ENCODE data around the gene PLCB4.
"Not testable (repeated sequence)": the region's sequence is repeated elsewhere in the genome, so short reads cannot be mapped to it uniquely, and the experiment has no call there.

The PLCB4 gene

DNA sequence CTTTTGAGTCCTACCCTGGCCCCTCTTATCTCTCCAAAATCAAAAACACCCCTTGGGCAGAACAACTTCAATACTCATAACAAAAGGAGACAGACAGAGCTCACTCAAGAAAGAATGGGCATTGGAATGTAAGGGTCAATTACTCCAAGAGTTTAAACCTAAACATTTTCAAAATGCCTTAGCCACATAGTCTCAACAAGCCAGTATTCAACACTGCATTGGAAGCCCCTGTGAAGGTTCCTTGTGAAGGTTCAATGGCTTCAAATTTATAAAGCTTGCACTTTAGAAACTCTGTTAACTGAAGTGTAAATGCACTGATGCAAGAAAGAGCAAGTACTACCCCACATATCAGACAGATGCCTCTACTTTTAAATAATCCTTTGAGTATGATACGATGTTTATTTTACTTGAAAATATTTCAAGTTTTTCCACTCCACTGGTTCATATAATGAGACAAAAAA, 306.4 kb downstream of the PLCB4 start:
- no peak for DNase-seq

DNA sequence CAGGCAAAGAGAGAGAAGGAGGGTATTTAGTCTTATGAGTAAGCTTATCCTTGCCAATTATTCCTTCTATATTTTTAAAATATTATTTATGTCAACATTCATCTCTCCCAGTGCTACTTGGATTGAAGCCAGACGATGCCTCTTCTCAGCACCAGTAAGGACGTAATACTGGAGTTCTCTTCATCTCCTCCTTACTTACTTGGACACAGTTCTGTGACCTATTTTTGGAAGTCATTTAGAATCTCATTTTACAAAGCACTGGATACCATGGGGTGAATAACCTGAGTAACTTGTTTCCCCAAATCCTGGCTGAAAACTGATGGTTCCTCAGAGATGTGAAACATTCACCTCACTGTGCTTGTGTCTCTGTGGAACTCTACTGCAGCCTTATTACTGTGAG, 308.1 kb downstream of the PLCB4 start:
- DNase-seq: no peak

DNA sequence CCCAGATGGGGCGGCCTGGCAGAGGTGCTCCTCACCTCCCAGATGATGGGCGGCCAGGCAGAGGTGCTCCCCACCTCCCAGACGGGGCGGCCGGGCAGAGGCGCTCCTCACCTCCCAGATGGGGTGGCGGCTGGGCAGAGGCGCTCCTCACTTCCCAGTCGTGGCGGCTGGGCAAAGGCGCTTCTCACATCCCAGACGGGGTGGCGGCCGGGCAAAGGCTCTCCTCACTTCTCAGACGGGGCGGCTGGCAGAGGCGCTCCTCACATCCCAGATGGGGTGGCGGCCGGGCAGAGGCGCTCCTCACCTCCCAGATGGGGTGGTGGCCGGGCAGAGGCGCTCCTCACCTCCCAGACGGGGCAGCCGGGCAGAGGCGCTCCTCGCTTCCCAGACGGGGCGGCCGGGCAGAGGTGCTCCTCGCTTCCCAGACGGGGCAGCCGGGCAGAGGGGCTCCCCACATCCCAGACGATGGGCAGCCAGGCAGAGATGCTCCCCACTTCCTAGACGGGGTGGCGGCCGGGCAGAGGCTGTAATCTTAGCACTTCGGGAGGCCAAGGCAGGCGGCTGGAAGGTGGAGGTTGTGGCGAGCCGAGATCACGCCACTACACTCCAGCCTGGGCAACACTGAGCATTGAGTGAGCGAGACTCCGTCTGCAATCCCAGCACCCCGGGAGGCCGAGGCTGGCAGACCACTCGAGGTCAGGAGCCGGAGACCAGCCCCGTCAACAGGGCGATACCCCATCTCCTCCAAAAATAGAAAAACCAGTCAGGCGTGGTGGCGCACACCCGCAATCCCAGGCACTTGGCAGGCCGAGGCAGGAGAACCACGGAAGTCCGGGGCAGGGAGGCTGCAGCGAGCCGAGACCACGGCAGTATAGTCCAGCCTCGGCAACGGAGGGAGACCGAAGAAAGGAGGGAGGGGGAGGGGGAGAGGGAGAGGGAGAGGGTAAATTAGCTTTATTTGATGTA, 316.7 kb downstream of the PLCB4 start:
- not testable (repeated sequence) for DNase-seq

DNA sequence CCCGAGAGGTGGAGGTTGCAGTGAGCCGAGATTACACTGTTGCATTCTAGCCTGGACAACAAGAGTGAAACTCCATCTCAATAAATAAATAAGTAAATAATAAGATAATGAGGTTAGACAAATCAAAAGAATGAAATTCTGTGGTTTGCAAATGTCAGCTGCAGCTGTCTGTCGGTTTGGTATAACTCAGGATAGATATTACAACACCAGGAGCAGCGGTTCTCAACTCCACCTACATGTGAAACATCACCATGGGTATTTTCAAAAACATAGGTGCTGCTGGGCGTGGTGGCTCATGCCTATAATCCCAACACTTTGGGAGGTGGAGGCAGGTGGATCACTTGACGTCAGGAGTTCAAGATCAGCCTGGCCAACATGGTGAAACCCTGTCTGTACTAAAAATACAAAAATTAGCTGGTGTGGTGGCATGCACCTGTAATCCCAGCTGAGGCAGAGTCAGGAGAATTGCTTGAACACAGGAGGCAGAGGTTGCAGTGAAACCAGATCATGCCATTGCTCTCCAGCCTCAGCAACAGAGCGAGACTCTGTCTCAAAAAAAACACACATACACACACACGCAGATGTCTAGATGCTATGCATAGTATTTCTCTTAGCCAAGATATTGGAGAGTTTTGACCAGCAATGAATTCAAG, 319.4 kb downstream of the PLCB4 start:
- no peak for DNase-seq

DNA sequence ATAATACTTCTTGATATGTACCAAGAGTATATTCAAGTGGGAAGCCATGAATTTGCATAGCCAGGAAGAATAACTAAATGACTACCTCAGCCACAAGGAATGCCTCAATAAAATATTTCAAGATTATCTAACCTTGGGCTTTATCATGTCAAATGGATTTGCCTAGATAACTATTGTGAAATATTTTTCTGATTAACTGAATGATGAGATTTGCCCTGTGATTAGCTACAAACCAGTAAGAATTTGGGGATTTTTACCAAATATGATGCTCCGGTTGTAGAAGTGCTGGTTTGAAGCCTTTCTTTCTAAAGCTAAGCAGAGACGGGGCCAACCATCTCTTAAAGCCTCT, 319.9 kb downstream of the PLCB4 start:
- DNase-seq: no peak

DNA sequence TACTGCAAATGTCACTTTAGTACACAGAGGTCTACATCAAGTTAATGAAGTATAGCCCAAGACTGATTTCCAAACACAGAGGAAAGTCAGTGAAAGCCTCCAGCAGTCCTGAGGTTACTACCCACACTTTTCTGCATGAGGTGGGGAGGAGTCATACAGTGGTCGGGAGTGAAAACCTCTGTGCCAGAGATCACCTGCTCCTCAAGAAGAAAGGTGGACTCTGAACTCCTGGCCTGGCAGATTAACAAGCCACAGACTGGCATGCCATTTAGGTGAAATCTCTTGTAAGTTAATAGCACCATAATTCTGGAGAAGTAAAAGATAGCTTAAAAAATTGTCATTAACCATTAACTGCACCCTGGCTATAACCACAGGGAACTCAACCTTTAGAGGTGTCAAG, 320.5 kb downstream of the PLCB4 start:
- no peak for DNase-seq

DNA sequence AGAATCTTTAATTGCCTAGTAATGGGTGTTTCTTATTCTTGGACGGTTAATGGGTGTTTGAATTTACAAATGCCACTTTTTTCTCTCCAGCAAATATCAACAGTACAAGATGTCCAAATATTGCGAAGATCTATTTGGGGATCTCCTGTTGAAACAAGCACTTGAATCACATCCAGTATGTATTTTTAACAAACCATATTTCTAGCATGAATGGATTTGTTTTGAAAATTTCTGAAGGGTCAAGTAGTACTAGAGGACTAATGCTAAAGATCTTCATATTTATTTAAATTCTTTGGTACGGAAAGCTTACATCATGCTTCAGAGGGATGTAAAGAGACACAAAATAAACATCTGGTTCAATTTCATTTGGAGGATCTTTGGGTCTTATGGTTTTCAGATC, 321.6 kb downstream of the PLCB4 start:
- no peak for DNase-seq

DNA sequence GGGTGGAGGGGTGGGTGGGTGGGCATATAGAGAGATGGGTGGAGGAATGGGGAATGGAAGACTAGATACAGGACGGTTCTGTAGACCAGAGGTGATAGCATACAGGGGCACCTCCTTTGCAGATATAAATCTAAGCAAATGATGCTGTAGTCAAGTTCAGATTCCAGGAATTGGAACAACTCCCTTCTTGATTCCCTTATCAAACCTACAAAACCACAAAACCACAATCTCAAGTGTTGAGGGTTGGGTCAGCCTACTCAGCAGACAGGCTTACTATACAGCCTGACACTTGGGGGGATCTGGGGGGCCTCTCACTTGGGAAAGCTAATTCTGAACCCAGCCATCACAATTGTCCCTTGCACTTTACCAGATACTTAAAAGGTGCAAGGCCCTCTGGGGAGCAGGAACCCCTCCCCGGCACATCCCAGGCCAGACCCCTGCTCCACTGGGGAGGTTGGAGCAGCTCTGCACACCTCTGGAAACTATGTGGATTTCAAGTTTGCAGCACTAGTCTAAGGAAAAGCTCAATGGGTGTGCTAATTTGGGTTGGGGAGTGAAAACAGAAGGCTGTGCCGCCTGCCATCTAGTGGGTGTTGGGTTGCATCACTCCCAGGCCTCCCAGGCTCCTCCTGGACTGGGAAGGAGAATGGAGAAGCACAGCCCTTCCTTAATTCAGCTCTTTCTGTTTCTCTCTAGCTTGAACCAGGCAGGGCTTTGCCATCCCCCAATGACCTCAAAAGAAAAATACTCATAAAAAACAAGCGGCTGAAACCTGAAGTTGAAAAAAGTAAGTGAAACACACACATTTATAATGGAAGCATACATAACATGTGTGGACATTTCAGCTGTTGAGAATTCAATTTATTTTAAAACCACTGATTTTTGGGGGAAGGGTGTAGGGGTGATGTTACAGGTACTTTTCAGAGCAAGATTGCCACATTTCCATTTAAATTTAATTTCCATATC, 324.3 kb downstream of the PLCB4 start:
- no peak for DNase-seq

DNA sequence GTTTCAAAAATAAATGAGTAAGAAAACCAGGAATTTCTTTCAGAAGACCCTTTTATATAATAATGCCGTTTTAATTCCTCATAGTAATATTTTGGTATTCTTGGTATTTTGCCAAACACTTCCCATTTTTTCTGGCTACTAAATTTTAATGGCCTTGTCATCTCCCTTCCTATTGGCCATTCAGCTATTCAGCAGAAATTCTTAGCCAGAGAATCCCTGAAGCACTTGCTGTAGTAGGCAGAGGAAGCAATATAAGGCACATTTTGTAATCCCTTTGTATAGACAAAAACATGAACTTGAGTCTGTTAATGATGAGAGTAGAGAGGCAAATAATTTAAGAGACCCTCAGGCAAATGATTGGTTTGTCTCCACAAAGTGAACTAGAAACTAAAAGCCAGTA, 327.1 kb downstream of the PLCB4 start:
- DNase-seq: no peak

DNA sequence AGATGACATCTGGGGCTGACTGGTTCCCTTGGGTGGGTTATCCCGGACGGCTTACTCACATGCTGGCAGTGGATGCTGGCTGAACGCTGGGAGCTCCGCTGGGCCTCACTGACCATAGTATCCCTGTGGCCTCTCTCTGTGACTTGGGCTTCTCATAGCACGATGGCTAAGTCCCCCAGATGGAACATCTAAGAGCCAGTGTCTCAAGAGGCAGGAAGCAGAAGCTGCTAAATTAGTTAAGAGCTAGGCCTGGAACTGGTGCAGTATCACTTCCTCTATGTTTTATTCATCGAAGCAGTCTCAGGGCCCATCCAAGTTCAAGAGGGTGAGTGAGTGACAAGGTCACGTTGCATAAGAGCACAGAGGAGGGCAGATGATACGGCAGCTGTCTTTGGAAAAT, 329.0 kb downstream of the PLCB4 start:
- no peak for DNase-seq

DNA sequence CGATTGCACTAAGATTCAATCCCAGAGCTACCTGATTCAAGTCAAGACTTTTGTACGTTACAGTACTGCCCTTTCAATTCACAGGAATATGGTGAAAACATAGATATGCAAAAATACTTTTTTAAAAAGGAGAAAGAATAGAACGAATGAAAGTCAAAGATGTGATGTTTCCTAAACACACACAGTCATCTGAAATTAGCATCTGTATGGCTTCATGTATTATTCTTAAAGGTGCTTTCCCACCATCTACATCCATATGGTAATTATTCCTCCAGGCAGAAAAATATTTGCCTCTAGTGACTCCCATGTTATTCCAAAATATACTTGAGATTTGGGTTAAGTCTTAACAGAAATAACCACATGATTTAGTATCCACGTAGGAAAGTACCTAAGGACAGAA, 330.0 kb downstream of the PLCB4 start:
- DNase-seq: no peak

DNA sequence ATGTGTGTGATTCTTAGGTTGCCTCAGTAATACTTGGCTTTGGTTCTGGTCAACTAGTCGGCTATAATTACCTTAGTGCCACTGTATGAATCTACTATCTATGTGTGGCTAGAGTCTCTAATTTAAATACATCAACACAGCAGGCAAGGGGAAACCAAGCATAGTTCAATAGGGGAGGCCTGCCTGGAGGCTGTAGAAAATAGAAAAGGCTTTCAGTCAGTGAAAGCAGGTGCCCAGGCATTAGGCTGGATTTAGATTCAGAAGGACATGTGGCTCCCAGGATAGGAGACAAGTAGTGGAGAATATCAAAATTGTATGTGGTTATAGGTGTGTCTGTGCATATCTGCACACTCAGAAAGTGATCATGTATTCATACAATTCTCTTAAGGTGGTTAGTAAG, 330.4 kb downstream of the PLCB4 start:
- no peak for DNase-seq

DNA sequence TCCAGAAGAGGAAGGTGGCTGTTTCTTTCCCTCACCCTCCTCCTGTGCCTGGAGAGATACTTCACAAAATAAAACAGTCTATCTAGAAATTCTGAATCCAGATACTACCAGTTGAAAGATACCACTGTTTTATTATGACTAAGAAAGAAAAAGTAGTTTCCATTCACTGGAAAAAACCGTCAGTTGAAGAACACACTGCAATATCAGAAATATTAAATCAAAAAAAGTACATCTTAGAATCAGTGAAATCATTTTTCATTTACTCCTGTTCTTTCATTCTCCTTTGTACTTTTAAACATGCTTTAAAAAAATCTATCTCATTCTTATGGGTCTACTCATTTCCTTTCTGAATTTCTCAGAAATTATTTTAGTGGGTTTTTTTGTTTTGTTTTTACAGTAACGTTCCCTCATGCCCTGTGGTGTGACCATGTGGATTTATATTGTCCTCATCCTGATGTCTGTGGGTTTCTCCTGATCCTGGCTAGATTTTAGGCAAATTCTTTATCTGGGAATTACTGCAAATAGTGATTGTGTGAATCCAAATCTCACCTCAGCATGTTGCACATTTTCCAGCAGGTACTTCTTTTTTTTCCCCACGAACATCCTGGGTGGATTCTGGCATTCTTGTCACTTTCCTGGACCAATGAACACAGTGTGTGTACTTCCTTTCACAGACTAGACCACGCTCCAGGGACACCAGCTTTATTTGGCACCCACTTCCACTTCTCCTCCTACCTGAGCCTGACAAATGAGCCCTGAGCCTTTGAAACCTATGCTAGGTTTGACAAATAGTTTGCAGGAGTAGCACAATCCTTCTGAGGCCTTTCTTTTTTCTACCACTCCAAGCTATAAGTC, 331.5 kb downstream of the PLCB4 start:
- no peak for DNase-seq

DNA sequence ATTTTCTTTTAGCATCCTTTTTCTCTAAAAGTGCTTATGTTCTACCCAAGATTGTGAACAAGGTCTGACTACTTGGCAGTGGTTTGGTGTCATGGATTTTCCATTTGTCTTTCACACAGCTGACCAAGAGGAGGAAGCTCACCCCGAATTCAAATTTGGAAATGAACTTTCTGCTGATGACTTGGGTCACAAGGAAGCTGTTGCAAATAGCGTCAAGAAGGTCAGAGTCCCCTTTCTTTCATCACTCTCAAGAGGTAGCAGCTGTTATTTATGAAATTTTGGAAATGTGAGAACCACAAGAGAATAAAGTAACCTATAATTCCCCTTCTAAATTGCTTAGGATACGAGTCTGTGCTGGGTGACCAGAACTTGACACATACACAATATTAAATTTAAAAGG, 332.5 kb downstream of the PLCB4 start:
- DNase-seq: no peak

DNA sequence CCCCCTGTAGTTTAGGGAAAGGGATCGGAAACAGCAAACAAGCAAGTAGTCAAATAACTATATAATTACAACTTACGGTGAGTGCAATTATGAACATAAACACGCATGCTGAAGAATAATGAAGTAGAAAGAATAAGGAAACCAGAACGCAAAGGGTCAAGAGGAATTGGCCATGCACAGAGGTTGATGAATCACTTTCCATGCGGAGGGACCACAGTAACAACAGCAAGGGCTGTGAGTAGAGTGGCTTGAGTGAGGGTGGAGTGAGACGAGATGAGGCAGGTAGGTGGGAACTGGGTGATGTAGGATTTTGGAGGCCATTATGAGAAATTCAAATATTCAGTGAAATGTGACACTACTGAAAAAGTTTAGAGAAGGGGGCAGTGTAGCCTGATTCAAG, 333.3 kb downstream of the PLCB4 start:
- no peak for DNase-seq

DNA sequence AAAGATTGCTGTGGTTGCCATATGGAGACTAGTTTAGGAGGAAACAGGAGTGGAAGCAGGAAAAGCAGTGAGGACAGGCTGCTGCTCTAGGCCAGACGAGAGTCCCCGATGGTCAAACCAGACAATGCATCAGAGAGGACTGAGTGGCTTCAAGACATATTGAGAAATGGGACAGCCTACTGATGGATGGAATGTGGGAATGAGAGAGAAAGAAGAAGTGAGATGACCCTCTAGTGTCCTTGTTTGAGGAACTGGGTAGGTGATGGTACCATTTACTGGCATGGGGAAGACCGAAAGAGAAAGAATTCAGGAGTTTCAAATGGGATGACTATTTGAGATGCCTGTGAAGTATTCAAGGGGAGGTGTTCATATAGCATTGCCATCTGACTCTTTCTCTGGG, 333.7 kb downstream of the PLCB4 start:
- DNase-seq: no peak

DNA sequence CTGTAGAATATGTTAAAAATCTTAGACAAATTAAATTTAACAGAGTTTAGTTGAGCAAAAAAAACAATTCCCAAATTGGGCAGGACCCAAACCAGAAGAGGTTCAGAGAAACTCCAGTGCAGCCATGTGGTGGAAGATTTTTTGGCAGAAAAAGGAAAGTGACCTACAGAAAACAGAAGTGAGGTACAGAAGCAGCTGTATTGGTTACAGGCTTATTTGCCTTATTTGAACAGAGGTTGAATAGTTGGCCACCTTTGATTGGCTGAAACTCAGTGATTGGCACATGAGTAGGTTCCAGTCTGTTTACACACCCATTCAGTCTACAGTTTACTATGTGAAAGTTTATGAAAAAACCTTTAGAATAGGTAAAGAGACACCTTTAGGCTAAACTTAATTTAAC, 334.6 kb downstream of the PLCB4 start:
- no peak for DNase-seq

DNA sequence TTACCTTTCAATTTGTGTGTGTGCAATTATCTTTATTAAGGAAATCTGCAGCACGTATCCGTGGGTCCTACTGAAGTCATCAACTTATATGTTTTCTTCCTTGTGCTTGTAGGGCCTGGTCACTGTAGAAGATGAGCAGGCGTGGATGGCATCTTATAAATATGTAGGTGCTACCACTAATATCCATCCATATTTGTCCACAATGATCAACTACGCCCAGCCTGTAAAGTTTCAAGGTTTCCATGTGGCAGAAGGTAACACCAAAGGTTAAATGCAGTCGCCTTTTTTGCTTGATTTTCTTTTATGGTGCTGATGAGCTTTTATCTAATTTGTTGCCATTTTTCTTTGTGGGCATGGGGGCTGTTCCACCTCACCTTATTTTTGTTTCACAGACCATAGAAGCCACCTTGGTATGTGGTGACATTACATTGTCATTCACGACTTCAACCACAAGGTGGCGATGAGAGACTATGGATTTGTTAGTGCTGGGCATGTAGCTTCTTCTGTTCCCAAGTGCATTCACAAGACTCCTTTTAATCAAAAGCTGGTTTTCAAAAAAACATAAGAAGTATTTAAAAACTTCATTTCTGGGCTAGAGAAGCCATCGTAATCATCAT, 339.0 kb downstream of the PLCB4 start:
- peak; percentile 24 for DNase-seq

DNA sequence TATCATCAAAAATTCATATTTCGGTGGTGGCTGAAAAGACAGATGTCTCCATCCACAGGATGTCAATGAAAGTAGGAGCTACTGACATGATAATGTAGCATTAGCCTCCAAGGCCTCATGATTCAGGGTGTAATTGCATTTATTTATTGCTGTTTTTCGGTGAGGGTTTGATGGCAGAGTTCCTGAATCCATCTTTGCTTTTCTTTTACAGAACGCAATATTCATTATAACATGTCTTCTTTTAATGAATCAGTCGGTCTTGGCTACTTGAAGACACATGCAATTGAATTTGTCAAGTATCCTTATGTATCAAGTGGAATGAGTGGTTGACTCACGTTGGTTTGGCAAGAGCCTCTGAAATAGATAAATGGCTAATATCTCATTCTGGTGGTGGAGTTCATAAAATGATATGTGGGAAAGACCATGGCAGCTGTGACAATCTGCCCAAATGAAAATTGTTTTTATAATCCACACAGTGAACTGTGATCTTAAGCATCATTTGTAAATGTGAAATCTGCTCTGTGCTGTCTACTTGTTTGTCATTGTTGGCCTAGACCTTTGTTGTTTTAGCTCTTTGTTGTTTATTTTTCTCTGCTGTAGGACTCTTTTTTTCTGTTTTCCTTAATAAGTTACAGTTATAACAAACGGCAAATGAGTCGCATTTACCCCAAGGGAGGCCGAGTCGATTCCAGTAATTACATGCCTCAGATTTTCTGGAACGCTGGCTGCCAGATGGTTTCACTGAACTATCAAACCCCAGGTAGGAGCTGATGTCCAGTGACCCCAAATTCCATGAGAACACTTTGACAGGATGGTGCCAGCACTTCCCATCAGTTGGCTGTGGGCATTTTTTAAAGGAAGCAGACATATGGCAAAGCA, 339.8 kb downstream of the PLCB4 start:
- no peak for DNase-seq

DNA sequence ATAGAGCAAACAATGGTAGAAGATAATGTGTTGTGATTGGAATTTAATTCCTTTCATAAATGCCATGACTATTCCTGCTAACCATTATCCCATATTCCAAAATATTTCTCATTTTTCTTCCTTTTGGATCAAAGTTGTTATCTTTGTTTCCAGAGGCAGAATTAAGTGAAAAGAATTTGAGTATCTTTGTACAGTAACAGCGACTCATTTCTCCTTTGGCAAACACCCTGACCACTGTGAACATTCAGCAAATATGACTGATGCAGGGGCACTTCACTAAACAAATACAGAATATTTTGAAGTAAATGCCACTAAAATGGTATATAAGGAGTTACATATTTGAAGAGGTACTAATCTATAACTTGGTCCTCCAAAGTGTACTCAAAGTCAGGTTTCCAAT, 340.5 kb downstream of the PLCB4 start:
- DNase-seq: no peak

DNA sequence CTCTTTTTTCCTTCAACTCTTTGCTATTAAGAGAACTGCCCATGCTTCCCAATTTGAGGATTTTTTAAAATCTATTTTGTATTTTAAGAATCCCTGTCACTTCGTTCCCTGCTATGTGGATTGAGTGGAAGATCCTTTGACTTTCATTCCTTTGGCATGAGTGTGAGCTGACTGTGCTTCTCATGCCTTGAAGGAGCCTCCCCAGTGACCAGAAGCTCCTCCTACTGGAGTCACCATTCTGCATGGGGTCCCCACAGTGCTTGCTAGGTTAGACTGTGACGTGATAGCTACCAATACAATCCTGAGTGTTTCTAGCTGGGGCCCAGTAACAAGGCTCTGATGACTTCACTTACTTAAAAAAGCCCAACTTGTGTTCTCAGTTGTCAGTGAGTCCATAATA, 341.1 kb downstream of the PLCB4 start:
- no peak for DNase-seq
